GM19025 (cell line): Measurements from ENCODE around the gene POM121L2.
"Not testable (repeated sequence)": the region's sequence is repeated elsewhere in the genome, so short reads cannot be mapped to it uniquely, and the experiment has no call there.

ENCODE experiments used
- ATAC-seq: cut with Tn5 transposase; IDR thresholded peaks from one replicate; pipeline ENCODE4 v1.9.1; 2021; ENCODE audit warnings: mild to moderate bottlenecking, low read depth, moderate library complexity; ENCODE audit not compliant: unreplicated experiment

Gene POM121L2

GRCh38 chr6:27267003-27267402, 45.1 kb downstream of the POM121L2 start:
- not testable (repeated sequence) for ATAC-seq

GRCh38 chr6:27263886-27264285, 48.2 kb downstream of the POM121L2 start:
- ATAC-seq: no peak

- no peak for ATAC-seq
Observed at GRCh38 chr6:27260836-27261375, 51.2 kb downstream of the POM121L2 start.

- ATAC-seq: no peak
Observed at GRCh38 chr6:27260369-27260768, 51.7 kb downstream of the POM121L2 start.
